ENCODE data around the gene AP2A2. TPM values are rescaled to one million over a fixed set of nuclear protein-coding genes. Genes with fewer than 3 reads are reported as not detected.

The AP2A2 gene
- total RNA-seq, 2 experiments from 2014 or later, result 49.1 to 52.1 TPM

GRCh38 chr11:985406-985805, 59.7 kb downstream of the AP2A2 start:
- no peak overlapping the region for H3K4me3 Mint-ChIP-seq
- ATAC-seq (ENCODE audit: low read depth) (no peak), DNase-seq (no peak)
- H3K27ac Mint-ChIP-seq, result no peak overlapping the region
- H3K27me3 Mint-ChIP-seq, result no peaks in the 10 kb centered on the region
- peaks cover 7% of the 10 kb centered on the region for H3K4me1 Mint-ChIP-seq
- POLR2A ChIA-PET, result no interaction called here
- H3K36me3 Mint-ChIP-seq, result peaks cover 6% of the 10 kb centered on the region
- H3K9me3 Mint-ChIP-seq, result no peaks in the 10 kb centered on the region

DNA sequence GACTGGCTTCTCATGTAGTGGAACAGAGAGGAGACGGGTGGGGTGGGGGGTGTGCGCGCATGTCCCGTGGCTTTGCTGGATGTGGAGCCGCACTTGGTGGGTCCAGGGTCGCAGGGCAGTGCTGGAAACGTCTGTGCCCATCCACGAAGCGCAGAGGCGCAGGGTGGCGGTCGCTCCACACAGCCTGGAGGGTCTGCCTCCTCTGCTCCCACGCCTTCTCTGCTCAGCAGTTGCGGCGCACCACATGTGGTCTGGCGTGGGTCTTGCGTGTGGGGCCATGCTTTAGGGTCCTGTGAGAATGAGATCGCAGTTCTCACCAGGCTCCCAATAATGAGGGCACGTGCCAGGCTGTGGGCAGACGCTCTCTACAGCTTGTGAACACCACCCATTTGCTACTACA, 60.2 kb downstream of the AP2A2 start:
- no peaks in the 10 kb centered on the region for H3K9me3 Mint-ChIP-seq
- no peak for ATAC-seq (ENCODE audit: low read depth)
- H3K27me3 Mint-ChIP-seq, result no peaks in the 10 kb centered on the region
- no peak for DNase-seq
- H3K36me3 Mint-ChIP-seq, result peaks cover 5% of the 10 kb centered on the region
- H3K4me3 Mint-ChIP-seq, result no peak overlapping the region
- H3K4me1 Mint-ChIP-seq, result peaks cover 3% of the 10 kb centered on the region
- H3K27ac Mint-ChIP-seq, result no peak overlapping the region
- POLR2A ChIA-PET, result no interaction called here

DNA sequence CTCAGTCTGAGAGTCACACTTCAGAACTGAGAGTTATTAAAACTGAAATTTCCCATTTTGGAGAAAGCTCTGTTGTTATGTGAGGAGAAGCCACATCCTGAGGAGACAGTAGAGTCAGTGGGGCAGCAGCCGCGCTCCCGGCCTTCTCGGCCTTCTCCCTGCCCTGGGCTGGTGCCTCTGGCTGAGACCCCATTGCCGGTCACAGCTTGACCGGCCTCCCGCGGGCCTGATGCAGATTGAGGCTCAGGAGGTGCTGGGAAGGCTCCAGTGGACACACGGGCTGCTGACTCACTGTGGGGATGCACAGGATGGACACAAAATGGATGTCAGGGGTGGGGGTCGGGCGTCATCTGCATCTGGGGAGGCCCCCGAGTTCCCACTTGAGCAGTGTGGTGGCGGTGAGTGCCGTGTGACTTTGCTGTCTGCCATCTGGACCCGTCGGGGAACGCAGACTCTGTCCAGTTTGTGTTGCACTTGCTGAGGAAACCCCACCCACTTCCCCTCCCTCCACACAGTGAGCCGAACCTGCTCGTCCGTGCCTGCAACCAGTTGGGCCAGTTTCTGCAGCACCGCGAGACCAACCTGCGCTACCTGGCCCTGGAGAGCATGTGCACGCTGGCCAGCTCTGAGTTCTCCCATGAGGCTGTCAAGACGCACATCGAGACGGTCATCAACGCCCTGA, 60.7 kb downstream of the AP2A2 start:
- Mint-ChIP-seq H3K4me3 (no peak overlapping the region), H3K27ac (no peak overlapping the region), H3K27me3 (no peaks in the 10 kb centered on the region), H3K4me1 (no peaks in the 10 kb centered on the region), H3K9me3 (no peaks in the 10 kb centered on the region), H3K36me3 (peaks cover 3% of the 10 kb centered on the region)
- DNase-seq, result no peak
- POLR2A ChIA-PET, result no interaction called here
- ATAC-seq (ENCODE audit: low read depth), result no peak

- no peaks in the 10 kb centered on the region for H3K9me3 Mint-ChIP-seq
- DNase-seq, result no peak
- POLR2A ChIA-PET, result no interaction called here
- no peaks in the 10 kb centered on the region for H3K27me3 Mint-ChIP-seq
- no peak overlapping the region for H3K27ac Mint-ChIP-seq
- ATAC-seq (ENCODE audit: low read depth), result no peak
- no peaks in the 10 kb centered on the region for H3K4me1 Mint-ChIP-seq
- peaks cover 3% of the 10 kb centered on the region for H3K36me3 Mint-ChIP-seq
- no peak overlapping the region for H3K4me3 Mint-ChIP-seq
Observed at GRCh38 chr11:986952-987305, 61.3 kb downstream of the AP2A2 start.

DNA sequence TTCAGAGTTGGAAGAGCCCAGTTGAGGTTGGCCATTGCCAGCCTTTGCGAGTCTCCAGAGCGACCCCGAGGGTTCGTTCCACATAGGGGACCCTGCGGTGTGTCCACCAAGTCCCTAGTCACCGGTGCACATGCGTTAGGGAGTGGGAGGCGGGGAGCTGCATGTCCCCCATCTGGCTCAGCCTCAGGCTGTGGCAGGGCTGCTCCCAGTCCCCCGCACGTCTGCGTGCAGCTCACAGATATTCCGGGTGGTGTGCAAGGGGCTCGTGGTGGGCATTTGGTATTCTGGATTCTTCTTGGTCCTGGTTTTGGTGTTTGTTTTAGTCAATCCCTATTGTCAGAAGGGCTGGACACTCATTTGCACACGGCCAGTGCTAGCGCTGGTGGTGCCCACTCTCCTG, 62.0 kb downstream of the AP2A2 start:
- Mint-ChIP-seq H3K36me3 (peaks cover 1% of the 10 kb centered on the region), H3K27ac (no peak overlapping the region), H3K9me3 (no peaks in the 10 kb centered on the region), H3K4me1 (no peaks in the 10 kb centered on the region), H3K27me3 (no peaks in the 10 kb centered on the region), H3K4me3 (no peak overlapping the region)
- DNase-seq, result no peak
- no peak for ATAC-seq (ENCODE audit: low read depth)
- POLR2A ChIA-PET, result no interaction called here

- H3K4me1 Mint-ChIP-seq, result peaks cover 3% of the 10 kb centered on the region
- POLR2A ChIA-PET, result no interaction called here
- H3K4me3 Mint-ChIP-seq, result no peak overlapping the region
- H3K36me3 Mint-ChIP-seq, result peaks cover 4% of the 10 kb centered on the region
- H3K9me3 Mint-ChIP-seq, result no peaks in the 10 kb centered on the region
- DNase-seq (no peak), ATAC-seq (ENCODE audit: low read depth) (no peak)
- no peaks in the 10 kb centered on the region for H3K27me3 Mint-ChIP-seq
- no peak overlapping the region for H3K27ac Mint-ChIP-seq
Observed at GRCh38 chr11:990101-990500, 64.4 kb downstream of the AP2A2 start.

- POLR2A ChIA-PET, result no interaction called here
- Mint-ChIP-seq H3K36me3 (peaks cover 8% of the 10 kb centered on the region), H3K27ac (no peak overlapping the region), H3K27me3 (no peaks in the 10 kb centered on the region), H3K9me3 (no peaks in the 10 kb centered on the region), H3K4me3 (no peak overlapping the region), H3K4me1 (peaks cover 6% of the 10 kb centered on the region)
- no peak for ATAC-seq (ENCODE audit: low read depth)
- no peak for DNase-seq
Observed at GRCh38 chr11:991034-991433, 65.4 kb downstream of the AP2A2 start.

DNA sequence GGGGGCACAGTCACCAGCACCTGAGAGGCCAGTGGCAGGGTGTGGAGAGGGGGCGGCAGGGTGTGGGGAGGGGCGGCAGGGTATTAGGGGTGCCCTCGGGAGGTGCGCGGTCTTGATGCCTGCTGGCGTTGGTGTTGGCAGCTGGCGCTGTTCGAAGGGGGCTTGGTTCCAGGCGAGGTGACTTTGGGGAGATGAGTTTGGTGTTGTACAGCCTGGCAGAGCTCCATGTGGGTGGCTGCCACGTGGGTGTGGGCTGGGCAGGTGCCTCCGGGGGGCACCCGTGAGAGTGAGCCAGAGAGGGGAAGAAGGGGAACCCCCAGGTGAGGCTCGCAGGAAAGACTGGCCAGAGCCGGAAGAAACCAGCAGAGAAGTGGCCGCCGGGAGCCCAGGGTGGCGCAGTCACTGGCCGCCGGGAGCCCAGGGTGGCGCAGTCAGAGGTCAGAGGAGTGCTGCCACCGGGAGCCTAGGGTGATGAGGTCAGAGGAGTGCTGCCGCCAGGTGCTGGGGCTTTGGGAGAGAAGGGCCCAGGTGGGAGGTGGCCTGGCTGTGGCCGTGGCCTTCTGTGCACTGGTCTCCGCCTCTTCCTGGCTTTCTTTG, 66.1 kb downstream of the AP2A2 start:
- POLR2A ChIA-PET, result no interaction called here
- H3K4me3 Mint-ChIP-seq, result no peak overlapping the region
- no peaks in the 10 kb centered on the region for H3K9me3 Mint-ChIP-seq
- ATAC-seq (ENCODE audit: low read depth) (no peak), DNase-seq (no peak)
- H3K36me3 Mint-ChIP-seq, result peaks cover 11% of the 10 kb centered on the region
- H3K27me3 Mint-ChIP-seq, result no peaks in the 10 kb centered on the region
- H3K4me1 Mint-ChIP-seq, result peaks cover 8% of the 10 kb centered on the region
- H3K27ac Mint-ChIP-seq, result no peak overlapping the region

GRCh38 chr11:992577-992976, 66.9 kb downstream of the AP2A2 start:
- Mint-ChIP-seq H3K9me3 (no peaks in the 10 kb centered on the region), H3K4me3 (no peak overlapping the region), H3K4me1 (peaks cover 8% of the 10 kb centered on the region), H3K36me3 (peaks cover 11% of the 10 kb centered on the region), H3K27me3 (no peaks in the 10 kb centered on the region), H3K27ac (no peak overlapping the region)
- DNase-seq (no peak), ATAC-seq (ENCODE audit: low read depth) (no peak)
- POLR2A ChIA-PET, result no interaction called here

GRCh38 chr11:993632-994167, 68.0 kb downstream of the AP2A2 start:
- peaks cover 8% of the 10 kb centered on the region for H3K4me1 Mint-ChIP-seq
- no peak overlapping the region for H3K4me3 Mint-ChIP-seq
- peaks cover 9% of the 10 kb centered on the region for H3K36me3 Mint-ChIP-seq
- H3K27me3 Mint-ChIP-seq, result no peaks in the 10 kb centered on the region
- DNase-seq, result no peak
- no peak overlapping the region for H3K27ac Mint-ChIP-seq
- POLR2A ChIA-PET, result no interaction called here
- no peaks in the 10 kb centered on the region for H3K9me3 Mint-ChIP-seq
- no peak for ATAC-seq (ENCODE audit: low read depth)

DNA sequence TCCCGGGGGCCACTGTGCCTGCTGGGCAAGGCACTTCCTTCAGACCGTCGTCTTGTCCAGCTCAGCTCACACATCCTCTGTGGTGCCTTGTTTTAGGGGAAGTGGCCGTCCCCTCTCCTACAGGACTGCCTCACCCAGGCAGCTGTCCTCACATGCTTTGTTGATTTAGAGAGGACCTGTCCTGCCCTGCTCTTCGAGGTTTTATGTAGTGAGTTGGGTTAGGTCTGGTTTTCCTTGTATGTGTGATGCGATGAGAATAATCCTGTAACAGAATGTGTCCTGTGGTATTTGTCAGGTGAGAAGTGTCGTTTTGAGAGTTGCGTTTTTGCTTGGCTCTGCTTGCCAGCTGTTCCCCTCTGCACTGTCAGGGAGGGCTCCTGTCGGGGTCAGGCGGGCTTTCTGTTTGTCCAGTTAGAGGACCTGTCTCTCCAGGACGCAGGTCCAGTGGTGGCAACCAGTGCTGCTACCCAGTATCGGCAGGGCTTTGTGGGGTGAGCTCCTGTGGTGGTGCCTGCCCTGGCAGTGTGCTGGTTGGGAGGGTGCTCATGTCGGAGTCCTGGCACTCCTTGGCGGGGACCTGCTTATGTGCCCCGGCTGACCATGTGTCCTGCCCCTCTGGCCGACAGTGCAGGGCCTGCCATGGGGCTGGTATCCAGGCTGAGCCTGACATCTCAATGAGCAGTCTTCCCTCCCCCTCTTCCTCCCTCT, 69.5 kb downstream of the AP2A2 start:
- Mint-ChIP-seq H3K36me3 (peaks cover 9% of the 10 kb centered on the region), H3K4me3 (no peak overlapping the region), H3K27me3 (no peaks in the 10 kb centered on the region), H3K9me3 (no peaks in the 10 kb centered on the region), H3K27ac (no peak overlapping the region), H3K4me1 (peaks cover 8% of the 10 kb centered on the region)
- DNase-seq (no peak), ATAC-seq (ENCODE audit: low read depth) (peak; percentile 19)
- POLR2A ChIA-PET, result no interaction called here

DNA sequence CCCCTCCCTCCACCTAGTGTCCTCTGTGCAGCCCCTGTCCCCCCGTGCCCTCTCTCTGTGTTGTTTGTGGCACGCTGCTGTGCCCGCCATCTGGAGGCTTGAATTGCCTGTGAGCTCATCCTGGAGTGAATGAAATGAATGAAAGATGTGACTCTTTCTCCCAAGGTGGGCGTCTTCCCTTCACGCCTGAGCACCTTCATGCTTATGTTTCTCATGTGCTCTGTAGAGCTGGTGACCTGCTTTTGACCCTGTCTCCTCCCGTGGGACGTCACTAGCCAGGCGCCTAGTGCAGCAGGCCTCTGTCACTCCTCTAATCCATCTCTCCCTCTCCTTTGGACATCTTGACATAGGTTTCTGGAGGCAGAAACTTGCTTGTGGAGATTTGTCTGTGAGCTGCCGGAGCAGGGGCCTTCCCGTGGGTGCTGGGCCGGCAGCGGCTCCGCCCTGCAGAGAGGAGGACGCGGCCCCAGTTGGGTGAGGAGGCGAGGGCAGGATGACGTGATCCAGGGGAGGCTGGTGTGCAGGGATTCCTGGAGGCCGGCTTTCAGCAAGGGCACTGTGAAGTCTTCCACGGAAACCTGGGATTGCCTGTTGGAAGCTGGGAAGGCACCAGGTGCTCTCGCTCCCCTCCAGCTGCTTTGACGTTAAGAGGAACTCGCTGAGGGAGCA, 70.2 kb downstream of the AP2A2 start:
- peak overlapping the region; percentile 78 for H3K27ac Mint-ChIP-seq
- no peak for ATAC-seq (ENCODE audit: low read depth)

DNA sequence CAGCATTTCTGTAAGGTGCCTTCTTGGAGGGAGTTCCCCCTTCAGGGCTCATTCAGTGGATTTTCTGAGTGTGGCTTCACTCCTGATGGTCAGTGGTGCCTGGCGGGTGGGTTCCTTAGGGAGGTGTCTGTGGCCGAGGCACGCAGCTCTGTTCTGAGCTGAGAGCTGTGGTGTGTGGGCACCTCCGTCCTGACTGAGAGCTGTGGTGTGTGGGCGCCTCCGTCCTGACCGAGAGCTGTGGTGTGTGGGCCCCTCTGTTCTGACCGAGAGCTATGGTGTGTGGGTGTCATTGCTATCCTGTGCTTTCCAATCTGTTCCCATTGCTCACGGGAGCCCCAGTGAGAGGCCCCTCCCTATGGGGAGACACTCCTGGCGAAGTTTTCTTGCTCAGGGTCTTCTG, 71.0 kb downstream of the AP2A2 start:
- Mint-ChIP-seq H3K9me3 (no peaks in the 10 kb centered on the region), H3K27ac (peak overlapping the region; percentile 34), H3K4me1 (peaks cover 8% of the 10 kb centered on the region), H3K36me3 (peaks cover 15% of the 10 kb centered on the region), H3K4me3 (no peak overlapping the region), H3K27me3 (no peaks in the 10 kb centered on the region)
- no peak for ATAC-seq (ENCODE audit: low read depth)
- DNase-seq, result no peak
- POLR2A ChIA-PET, result no interaction called here

More for the DNA sequence above, 70.2 kb downstream of the AP2A2 start:
- Mint-ChIP-seq H3K4me1 (peaks cover 8% of the 10 kb centered on the region), H3K4me3 (no peak overlapping the region), H3K27me3 (no peaks in the 10 kb centered on the region), H3K9me3 (no peaks in the 10 kb centered on the region), H3K36me3 (peaks cover 10% of the 10 kb centered on the region)
- no peak for DNase-seq
- POLR2A ChIA-PET, result no interaction called here

Data from activated naive CD8-positive, alpha-beta T cell treated with anti-CD3 and anti-CD28 coated beads, Interleukin-2, amount 10 ng/mL, durations not matched to agents 7 days and 5 days (primary cell).